22Rv1 (cell line): Measurements from ENCODE around the gene PALD1.

Experiments
- ZFX ChIP-seq: fragments of 450-650 bp; IDR thresholded peaks from 2 replicates; pipeline ENCODE4 v1.6.1; 2017; ENCODE audit warnings: antibody characterized with exemption, borderline replicate concordance
- TF ChIP-seq, protein P1 (sequence below): fragments of 450-650 bp; IDR thresholded peaks from 2 replicates; pipeline ENCODE4 v1.5.1; 2017; ENCODE audit warnings: mild to moderate bottlenecking

DNA sequence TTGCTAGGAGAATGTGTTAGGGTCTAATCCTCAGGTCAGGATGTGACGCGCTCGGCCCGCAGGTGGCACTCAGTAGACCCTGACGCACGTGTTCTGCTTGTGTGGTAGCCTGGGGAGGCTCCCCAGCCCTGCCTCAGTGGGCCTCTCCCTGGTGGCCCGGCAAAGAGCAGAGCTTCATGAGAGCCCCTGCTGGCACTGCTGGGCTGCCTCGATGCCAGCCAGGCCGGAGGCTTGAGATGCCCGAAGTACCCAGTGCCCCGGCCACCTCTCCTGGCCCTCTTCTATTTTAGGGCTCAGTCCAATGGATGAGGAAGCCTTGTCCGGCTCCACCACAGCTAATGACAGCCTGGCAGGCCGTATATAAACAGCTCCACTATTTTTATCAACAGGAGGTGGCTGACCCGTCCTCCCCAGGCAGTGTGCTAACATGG lies 82.0 kb downstream of the PALD1 start:
- TF ChIP-seq, protein P1, sequence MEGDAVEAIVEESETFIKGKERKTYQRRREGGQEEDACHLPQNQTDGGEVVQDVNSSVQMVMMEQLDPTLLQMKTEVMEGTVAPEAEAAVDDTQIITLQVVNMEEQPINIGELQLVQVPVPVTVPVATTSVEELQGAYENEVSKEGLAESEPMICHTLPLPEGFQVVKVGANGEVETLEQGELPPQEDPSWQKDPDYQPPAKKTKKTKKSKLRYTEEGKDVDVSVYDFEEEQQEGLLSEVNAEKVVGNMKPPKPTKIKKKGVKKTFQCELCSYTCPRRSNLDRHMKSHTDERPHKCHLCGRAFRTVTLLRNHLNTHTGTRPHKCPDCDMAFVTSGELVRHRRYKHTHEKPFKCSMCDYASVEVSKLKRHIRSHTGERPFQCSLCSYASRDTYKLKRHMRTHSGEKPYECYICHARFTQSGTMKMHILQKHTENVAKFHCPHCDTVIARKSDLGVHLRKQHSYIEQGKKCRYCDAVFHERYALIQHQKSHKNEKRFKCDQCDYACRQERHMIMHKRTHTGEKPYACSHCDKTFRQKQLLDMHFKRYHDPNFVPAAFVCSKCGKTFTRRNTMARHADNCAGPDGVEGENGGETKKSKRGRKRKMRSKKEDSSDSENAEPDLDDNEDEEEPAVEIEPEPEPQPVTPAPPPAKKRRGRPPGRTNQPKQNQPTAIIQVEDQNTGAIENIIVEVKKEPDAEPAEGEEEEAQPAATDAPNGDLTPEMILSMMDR: no peak
- no peak for TF ChIP-seq ZFX
